ENCODE data around the gene CLK4. TPM values are rescaled to one million over a fixed set of nuclear protein-coding genes. Genes with fewer than 3 reads are reported as not detected.

CLK4 gene
- total RNA-seq: 37.9 and 38.1 TPM in 2 replicates
- long read RNA-seq, transcript CLK4-208 (2 exons, 1,690 nt): minor isoform, 10 of 172 reads
- long read RNA-seq, transcript CLK4-201 (13 exons, 2,568 nt): major isoform, 47 of 172 reads
- long read RNA-seq, partial matches to known transcripts: 7 of 172 reads
- long read RNA-seq, other reads (novel, unspliced or antisense): 105 of 172 reads

GRCh38 chr5:178626484-178627258 is at the start of gene CLK4:
Gene CLK4 (minus strand): TSS chr5:178627050. CDS start chr5:178623416, 3,634 bp downstream.
- Mint-ChIP-seq H3K4me1 (ENCODE audit: low read depth) (peaks cover 18% of the 10 kb centered on the region), H3K27ac (peak within 1 kb of the TSS; percentile 99), H3K36me3 (ENCODE audit: insufficient read depth) (peaks cover 6% of the 10 kb centered on the region), H3K27me3 (peaks cover 5% of the 10 kb centered on the region), H3K4me3 (ENCODE audit: low read depth) (peak within 1 kb of the TSS; percentile 90), H3K9me3 (ENCODE audit: low read depth) (peaks cover 3% of the 10 kb centered on the region)
- peak; percentile 88 for DNase-seq (ENCODE audit: low spot score, unreplicated experiment)
- peak; percentile 9 for TF ChIP-seq CTCF (IDR thresholded peaks at IDR 0.05; ENCODE audit: unreplicated experiment)

GRCh38 chr5:178675922-178676321 is 49.1 kb upstream of the CLK4 start:
- Mint-ChIP-seq H3K27me3 (peaks cover 4% of the 10 kb centered on the region), H3K9me3 (ENCODE audit: low read depth) (peaks cover 4% of the 10 kb centered on the region), H3K4me3 (ENCODE audit: low read depth) (no peak overlapping the region), H3K4me1 (ENCODE audit: low read depth) (no peaks in the 10 kb centered on the region), H3K27ac (no peak overlapping the region), H3K36me3 (ENCODE audit: insufficient read depth) (no peaks in the 10 kb centered on the region)
- DNase-seq (ENCODE audit: low spot score, unreplicated experiment): no peak
- no peak for TF ChIP-seq CTCF (IDR thresholded peaks at IDR 0.05; ENCODE audit: unreplicated experiment)

GRCh38 chr5:178674334-178674733 is 47.5 kb upstream of the CLK4 start:
- Mint-ChIP-seq H3K27ac (no peak overlapping the region), H3K36me3 (ENCODE audit: insufficient read depth) (no peaks in the 10 kb centered on the region), H3K27me3 (peaks cover 15% of the 10 kb centered on the region), H3K4me1 (ENCODE audit: low read depth) (no peaks in the 10 kb centered on the region), H3K9me3 (ENCODE audit: low read depth) (no peaks in the 10 kb centered on the region), H3K4me3 (ENCODE audit: low read depth) (no peak overlapping the region)
- no peak for TF ChIP-seq CTCF (IDR thresholded peaks at IDR 0.05; ENCODE audit: unreplicated experiment)
- no peak for DNase-seq (ENCODE audit: low spot score, unreplicated experiment)

GRCh38 chr5:178673801-178674295 is 47.0 kb upstream of the CLK4 start:
- H3K27ac Mint-ChIP-seq: no peak overlapping the region
- H3K36me3 Mint-ChIP-seq (ENCODE audit: insufficient read depth): no peaks in the 10 kb centered on the region
- no peak for TF ChIP-seq CTCF (IDR thresholded peaks at IDR 0.05; ENCODE audit: unreplicated experiment)
- no peak for DNase-seq (ENCODE audit: low spot score, unreplicated experiment)
- H3K9me3 Mint-ChIP-seq (ENCODE audit: low read depth): no peaks in the 10 kb centered on the region
- no peaks in the 10 kb centered on the region for H3K4me1 Mint-ChIP-seq (ENCODE audit: low read depth)
- H3K27me3 Mint-ChIP-seq: peaks cover 20% of the 10 kb centered on the region
- H3K4me3 Mint-ChIP-seq (ENCODE audit: low read depth): no peak overlapping the region

GRCh38 chr5:178672630-178673029 is 45.8 kb upstream of the CLK4 start:
- TF ChIP-seq CTCF (IDR thresholded peaks at IDR 0.05; ENCODE audit: unreplicated experiment): no peak
- Mint-ChIP-seq H3K4me1 (ENCODE audit: low read depth) (no peaks in the 10 kb centered on the region), H3K36me3 (ENCODE audit: insufficient read depth) (no peaks in the 10 kb centered on the region), H3K27ac (no peak overlapping the region), H3K4me3 (ENCODE audit: low read depth) (no peak overlapping the region), H3K27me3 (peaks cover 20% of the 10 kb centered on the region), H3K9me3 (ENCODE audit: low read depth) (no peaks in the 10 kb centered on the region)
- no peak for DNase-seq (ENCODE audit: low spot score, unreplicated experiment)
